ENCODE measurements around the gene DERL3. TPM values are rescaled to one million over a fixed set of nuclear protein-coding genes. Genes with fewer than 3 reads are reported as not detected.

Gene DERL3
- total and polyA plus RNA-seq, 2 of the 13 experiments (the other 11 are each of a cell fraction or from before 2014, with no cell fraction given), result not detected

DNA sequence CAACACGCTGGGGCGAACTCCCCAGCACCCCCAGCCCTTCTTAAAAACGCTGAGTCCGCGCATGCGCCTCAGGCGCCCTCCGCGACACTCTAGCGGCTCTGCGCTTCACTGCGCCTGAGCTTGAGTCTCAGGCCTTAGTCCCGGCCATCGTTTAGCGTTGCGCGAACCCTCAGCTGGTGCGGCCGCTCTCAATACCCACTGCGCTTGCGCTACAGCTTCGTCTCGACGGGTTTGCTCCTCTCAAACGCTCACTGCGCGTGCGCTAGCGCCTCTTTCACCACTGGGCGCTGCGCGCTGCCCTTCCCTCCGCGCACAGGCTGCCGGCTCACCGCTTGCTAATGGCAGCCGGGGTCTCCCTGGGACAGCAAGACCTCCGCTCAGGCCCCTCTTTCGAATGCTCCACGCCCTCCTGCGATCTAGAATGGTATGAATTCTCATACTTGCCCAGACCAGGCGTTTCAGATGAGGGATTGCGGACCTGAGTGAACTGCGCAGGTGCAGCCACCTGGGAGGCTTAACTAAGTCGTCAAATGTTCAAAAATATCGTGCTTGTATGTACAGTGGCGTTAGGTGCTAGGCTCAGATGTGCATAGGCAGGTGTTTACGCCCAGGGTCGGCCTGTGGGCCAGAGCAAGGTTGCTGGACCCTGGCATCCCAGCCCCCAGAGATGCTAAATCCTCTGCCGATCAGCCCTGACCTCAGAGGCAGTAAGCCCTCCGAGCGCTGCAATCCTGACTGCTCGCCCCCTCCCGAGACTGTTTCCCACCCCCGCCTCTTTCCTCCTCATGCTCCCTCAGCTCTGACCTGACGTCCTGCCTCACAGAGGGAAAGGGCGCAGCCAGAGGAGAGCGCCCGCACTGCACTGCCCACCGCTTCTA, 19.0 kb upstream of the DERL3 start, which contains the start of gene SLC2A11 (continued):
- TF ChIP-seq RFXANK (CRISPR knock-in tag; IDR thresholded peaks at IDR 0.05) (no peak), ZNF615 (CRISPR knock-in tag; IDR thresholded peaks at IDR 0.05; ENCODE audit: borderline replicate concordance) (no peak), NFKB2 (CRISPR knock-in tag; IDR thresholded peaks at IDR 0.05; ENCODE audit: borderline replicate concordance) (peak; percentile 92; the same call in 1 of the 2 replicates), SP5 (CRISPR knock-in tag; IDR thresholded peaks at IDR 0.05; ENCODE audit: borderline replicate concordance, low read depth) (no peak), MTA3 (CRISPR knock-in tag; IDR thresholded peaks at IDR 0.05) (no peak), ZNF207 (IDR thresholded peaks at IDR 0.05; ENCODE audit: borderline replicate concordance) (no peak), ZNF572 (CRISPR knock-in tag; IDR thresholded peaks at IDR 0.05) (no peak), CC2D1A (CRISPR knock-in tag; IDR thresholded peaks at IDR 0.05) (no peak), SSRP1 (CRISPR knock-in tag; IDR thresholded peaks at IDR 0.05) (no peak), ONECUT2 (CRISPR knock-in tag; IDR thresholded peaks at IDR 0.05) (no peak), ZMYM4 (CRISPR knock-in tag; IDR thresholded peaks at IDR 0.05) (no peak), CBX1 (IDR thresholded peaks at IDR 0.05; ENCODE audit: low read depth) (no peak), NONO (IDR thresholded peaks at IDR 0.05) (no peak), NONO (CRISPR knock-in tag; conservative IDR thresholded peaks at IDR 0.05) (no peak), ZNF121 (CRISPR knock-in tag; IDR thresholded peaks at IDR 0.05) (no peak), ZNF20 (CRISPR knock-in tag; IDR thresholded peaks at IDR 0.05) (no peak), KLF13 (CRISPR knock-in tag; IDR thresholded peaks at IDR 0.05) (no peak)
- TF ChIP-seq, protein P1, sequence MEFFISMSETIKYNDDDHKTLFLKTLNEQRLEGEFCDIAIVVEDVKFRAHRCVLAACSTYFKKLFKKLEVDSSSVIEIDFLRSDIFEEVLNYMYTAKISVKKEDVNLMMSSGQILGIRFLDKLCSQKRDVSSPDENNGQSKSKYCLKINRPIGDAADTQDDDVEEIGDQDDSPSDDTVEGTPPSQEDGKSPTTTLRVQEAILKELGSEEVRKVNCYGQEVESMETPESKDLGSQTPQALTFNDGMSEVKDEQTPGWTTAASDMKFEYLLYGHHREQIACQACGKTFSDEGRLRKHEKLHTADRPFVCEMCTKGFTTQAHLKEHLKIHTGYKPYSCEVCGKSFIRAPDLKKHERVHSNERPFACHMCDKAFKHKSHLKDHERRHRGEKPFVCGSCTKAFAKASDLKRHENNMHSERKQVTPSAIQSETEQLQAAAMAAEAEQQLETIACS (CRISPR knock-in tag; IDR thresholded peaks at IDR 0.05), result 0 out of 2 replicates have a peak, but pooled peaks have one; percentile 30
- TF ChIP-seq, protein P2, sequence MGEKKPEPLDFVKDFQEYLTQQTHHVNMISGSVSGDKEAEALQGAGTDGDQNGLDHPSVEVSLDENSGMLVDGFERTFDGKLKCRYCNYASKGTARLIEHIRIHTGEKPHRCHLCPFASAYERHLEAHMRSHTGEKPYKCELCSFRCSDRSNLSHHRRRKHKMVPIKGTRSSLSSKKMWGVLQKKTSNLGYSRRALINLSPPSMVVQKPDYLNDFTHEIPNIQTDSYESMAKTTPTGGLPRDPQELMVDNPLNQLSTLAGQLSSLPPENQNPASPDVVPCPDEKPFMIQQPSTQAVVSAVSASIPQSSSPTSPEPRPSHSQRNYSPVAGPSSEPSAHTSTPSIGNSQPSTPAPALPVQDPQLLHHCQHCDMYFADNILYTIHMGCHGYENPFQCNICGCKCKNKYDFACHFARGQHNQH (CRISPR knock-in tag; IDR thresholded peaks at IDR 0.05), result no peak; the same call in 1 of the 2 replicates
- TF ChIP-seq, protein P3, sequence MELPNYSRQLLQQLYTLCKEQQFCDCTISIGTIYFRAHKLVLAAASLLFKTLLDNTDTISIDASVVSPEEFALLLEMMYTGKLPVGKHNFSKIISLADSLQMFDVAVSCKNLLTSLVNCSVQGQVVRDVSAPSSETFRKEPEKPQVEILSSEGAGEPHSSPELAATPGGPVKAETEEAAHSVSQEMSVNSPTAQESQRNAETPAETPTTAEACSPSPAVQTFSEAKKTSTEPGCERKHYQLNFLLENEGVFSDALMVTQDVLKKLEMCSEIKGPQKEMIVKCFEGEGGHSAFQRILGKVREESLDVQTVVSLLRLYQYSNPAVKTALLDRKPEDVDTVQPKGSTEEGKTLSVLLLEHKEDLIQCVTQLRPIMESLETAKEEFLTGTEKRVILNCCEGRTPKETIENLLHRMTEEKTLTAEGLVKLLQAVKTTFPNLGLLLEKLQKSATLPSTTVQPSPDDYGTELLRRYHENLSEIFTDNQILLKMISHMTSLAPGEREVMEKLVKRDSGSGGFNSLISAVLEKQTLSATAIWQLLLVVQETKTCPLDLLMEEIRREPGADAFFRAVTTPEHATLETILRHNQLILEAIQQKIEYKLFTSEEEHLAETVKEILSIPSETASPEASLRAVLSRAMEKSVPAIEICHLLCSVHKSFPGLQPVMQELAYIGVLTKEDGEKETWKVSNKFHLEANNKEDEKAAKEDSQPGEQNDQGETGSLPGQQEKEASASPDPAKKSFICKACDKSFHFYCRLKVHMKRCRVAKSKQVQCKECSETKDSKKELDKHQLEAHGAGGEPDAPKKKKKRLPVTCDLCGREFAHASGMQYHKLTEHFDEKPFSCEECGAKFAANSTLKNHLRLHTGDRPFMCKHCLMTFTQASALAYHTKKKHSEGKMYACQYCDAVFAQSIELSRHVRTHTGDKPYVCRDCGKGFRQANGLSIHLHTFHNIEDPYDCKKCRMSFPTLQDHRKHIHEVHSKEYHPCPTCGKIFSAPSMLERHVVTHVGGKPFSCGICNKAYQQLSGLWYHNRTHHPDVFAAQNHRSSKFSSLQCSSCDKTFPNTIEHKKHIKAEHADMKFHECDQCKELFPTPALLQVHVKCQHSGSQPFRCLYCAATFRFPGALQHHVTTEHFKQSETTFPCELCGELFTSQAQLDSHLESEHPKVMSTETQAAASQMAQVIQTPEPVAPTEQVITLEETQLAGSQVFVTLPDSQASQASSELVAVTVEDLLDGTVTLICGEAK (IDR thresholded peaks at IDR 0.05), result no peak
- TF ChIP-seq, protein P3 (CRISPR knock-in tag; IDR thresholded peaks at IDR 0.05), result no peak
